SK-N-SH treated with all-trans-retinoic acid at 6 μM for 48 hours (cell line): ENCODE results near the gene PDLIM4.

Experiments
- ATAC-seq: fragments of 200-7000 bp; cut with Tn5 transposase; 3 replicates; pipeline ENCODE4 v1.9.1; 2020; ENCODE audit warnings: mild to moderate bottlenecking, moderate library complexity
- ARNTL ChIP-seq: fragments of 450-650 bp; formaldehyde crosslinking; IDR thresholded peaks from 2 replicates; pipeline ENCODE4 v1.5.0; 2020; ENCODE audit warnings: low read depth, mild to moderate bottlenecking, moderate library complexity, borderline replicate concordance
- ESRRG ChIP-seq: fragments of 250-450 bp; sonication (Bioruptor Pico); IDR thresholded peaks from 2 replicates; pipeline ENCODE4 v1.6.1; 2021; ENCODE audit warnings: mild to moderate bottlenecking
- GLIS3 ChIP-seq: fragments of 250-450 bp; sonication (Bioruptor Pico); IDR thresholded peaks from 2 replicates; pipeline ENCODE4 v1.5.0; 2020; ENCODE audit warnings: mild to moderate bottlenecking, moderate library complexity
- ISL1 ChIP-seq: fragments of 250-450 bp; sonication (Bioruptor Pico); IDR thresholded peaks from 2 replicates; pipeline ENCODE4 v2.1.2; 2022; ENCODE audit warnings: mild to moderate bottlenecking, moderate library complexity
- PPARA ChIP-seq: fragments of 250-450 bp; sonication (Bioruptor Pico); IDR thresholded peaks from 2 replicates; pipeline ENCODE4 v1.5.0; 2020; ENCODE audit warnings: mild to moderate bottlenecking, borderline replicate concordance
- RARB ChIP-seq: fragments of 250-450 bp; sonication (Bioruptor Pico); IDR thresholded peaks from 2 replicates; pipeline ENCODE4 v1.8.0; 2021; ENCODE audit warnings: mild to moderate bottlenecking, moderate library complexity
- SNAI2 ChIP-seq: fragments of 250-450 bp; sonication (Bioruptor Pico); IDR thresholded peaks from 2 replicates; pipeline ENCODE4 v1.5.0; 2020; ENCODE audit warnings: mild to moderate bottlenecking, moderate library complexity
- TCF4 ChIP-seq: fragments of 250-450 bp; sonication (Bioruptor Pico); IDR thresholded peaks from 2 replicates; pipeline ENCODE4 v1.8.0; 2021; ENCODE audit warnings: mild to moderate bottlenecking, moderate library complexity, borderline replicate concordance
- TOX ChIP-seq: fragments of 250-450 bp; sonication (Bioruptor Pico); IDR thresholded peaks from 2 replicates; pipeline ENCODE4 v1.8.0; 2021; ENCODE audit warnings: mild to moderate bottlenecking, moderate library complexity, borderline replicate concordance
- ZC3H10 ChIP-seq: fragments of 250-450 bp; sonication (Bioruptor Pico); IDR thresholded peaks from 2 replicates; pipeline ENCODE4 v1.5.1; 2021; ENCODE audit warnings: mild to moderate bottlenecking, moderate library complexity
- ZFP3 ChIP-seq: fragments of 250-450 bp; sonication (Bioruptor Pico); IDR thresholded peaks from 2 replicates; pipeline ENCODE4 v1.5.0; 2020; ENCODE audit warnings: mild to moderate bottlenecking, moderate library complexity
- ZFP30 ChIP-seq: fragments of 450-650 bp; formaldehyde crosslinking; IDR thresholded peaks from 2 replicates; pipeline ENCODE4 v1.5.0; 2022; ENCODE audit warnings: mild to moderate bottlenecking, moderate library complexity
- ZNF565 ChIP-seq: fragments of 450-650 bp; formaldehyde crosslinking; conservative IDR thresholded peaks from 2 replicates; pipeline ENCODE4 v1.5.0; 2020; ENCODE audit warnings: low read depth, mild to moderate bottlenecking, moderate library complexity
- ZNF70 ChIP-seq: fragments of 450-650 bp; formaldehyde crosslinking; IDR thresholded peaks from 2 replicates; pipeline ENCODE4 v1.5.0; 2020; ENCODE audit warnings: mild to moderate bottlenecking, moderate library complexity
- ZNF8 ChIP-seq: fragments of 450-650 bp; formaldehyde crosslinking; IDR thresholded peaks from 2 replicates; pipeline ENCODE4 v1.5.0; 2020; ENCODE audit warnings: mild to moderate bottlenecking, moderate library complexity
- TF ChIP-seq, protein P1 (sequence below): fragments of 250-450 bp; sonication (Bioruptor Pico); IDR thresholded peaks from 2 replicates; pipeline ENCODE4 v1.5.0; 2020; ENCODE audit warnings: mild to moderate bottlenecking, moderate library complexity
- TF ChIP-seq, protein P2 (sequence below): fragments of 250-450 bp; sonication (Bioruptor Pico); IDR thresholded peaks from 2 replicates; pipeline ENCODE4 v1.5.1; 2021; ENCODE audit warnings: mild to moderate bottlenecking, moderate library complexity
- TF ChIP-seq, protein P3 (sequence below): fragments of 250-450 bp; sonication (Bioruptor Pico); IDR thresholded peaks from 2 replicates; pipeline ENCODE4 v1.8.0; 2020; ENCODE audit warnings: mild to moderate bottlenecking, moderate library complexity, borderline replicate concordance

PDLIM4 gene

DNA sequence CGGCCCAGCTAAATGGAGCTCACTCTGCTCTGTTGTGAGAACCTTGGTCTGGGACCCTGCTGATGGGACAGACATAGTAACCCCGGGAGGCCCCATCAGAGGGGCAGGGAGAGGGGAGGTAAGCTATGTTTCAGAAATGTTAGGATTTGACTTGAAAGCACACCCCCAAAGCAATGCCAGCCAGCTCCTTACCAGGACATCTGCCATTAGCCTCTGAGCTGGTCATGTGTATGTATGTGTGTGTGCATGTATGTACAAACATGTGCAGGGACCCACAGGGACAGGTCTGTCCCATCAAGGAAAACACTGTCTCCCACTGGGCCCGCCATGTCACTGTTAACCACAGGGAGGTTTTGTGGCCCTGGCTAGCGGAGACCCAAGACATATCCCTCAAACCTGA lies 51.2 kb downstream of the PDLIM4 start:
- no peak for TF ChIP-seq ZFP30
- TF ChIP-seq ZNF565 (CRISPR knock-in tag) = no peak
- TF ChIP-seq, protein P1, sequence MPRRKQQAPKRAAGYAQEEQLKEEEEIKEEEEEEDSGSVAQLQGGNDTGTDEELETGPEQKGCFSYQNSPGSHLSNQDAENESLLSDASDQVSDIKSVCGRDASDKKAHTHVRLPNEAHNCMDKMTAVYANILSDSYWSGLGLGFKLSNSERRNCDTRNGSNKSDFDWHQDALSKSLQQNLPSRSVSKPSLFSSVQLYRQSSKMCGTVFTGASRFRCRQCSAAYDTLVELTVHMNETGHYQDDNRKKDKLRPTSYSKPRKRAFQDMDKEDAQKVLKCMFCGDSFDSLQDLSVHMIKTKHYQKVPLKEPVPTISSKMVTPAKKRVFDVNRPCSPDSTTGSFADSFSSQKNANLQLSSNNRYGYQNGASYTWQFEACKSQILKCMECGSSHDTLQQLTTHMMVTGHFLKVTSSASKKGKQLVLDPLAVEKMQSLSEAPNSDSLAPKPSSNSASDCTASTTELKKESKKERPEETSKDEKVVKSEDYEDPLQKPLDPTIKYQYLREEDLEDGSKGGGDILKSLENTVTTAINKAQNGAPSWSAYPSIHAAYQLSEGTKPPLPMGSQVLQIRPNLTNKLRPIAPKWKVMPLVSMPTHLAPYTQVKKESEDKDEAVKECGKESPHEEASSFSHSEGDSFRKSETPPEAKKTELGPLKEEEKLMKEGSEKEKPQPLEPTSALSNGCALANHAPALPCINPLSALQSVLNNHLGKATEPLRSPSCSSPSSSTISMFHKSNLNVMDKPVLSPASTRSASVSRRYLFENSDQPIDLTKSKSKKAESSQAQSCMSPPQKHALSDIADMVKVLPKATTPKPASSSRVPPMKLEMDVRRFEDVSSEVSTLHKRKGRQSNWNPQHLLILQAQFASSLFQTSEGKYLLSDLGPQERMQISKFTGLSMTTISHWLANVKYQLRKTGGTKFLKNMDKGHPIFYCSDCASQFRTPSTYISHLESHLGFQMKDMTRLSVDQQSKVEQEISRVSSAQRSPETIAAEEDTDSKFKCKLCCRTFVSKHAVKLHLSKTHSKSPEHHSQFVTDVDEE (CRISPR knock-in tag) = no peak
- no peak for TF ChIP-seq GLIS3 (CRISPR knock-in tag)
- TF ChIP-seq ISL1 (CRISPR knock-in tag) = no peak
- ATAC-seq = no peak

DNA sequence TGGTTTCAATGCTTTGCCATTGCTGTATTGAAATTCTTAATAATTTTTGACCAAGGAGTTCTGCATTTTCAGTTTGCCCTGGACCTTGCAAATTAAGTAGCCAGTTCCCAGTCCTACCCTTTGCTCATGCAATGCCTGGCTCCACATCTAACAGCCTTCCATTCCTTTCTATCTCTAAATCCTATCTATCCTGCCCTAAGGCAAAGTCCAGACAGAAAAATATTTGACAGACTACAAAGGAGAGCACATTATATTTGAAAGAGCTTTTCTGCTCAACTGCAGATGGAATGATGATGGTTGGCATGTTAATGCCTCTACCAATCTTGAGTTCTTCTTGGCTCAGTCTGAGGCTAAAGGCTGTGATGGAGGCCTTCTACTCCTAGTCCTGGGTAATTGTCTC lies 52.2 kb downstream of the PDLIM4 start:
- no peak for ATAC-seq
- TF ChIP-seq, protein P2, sequence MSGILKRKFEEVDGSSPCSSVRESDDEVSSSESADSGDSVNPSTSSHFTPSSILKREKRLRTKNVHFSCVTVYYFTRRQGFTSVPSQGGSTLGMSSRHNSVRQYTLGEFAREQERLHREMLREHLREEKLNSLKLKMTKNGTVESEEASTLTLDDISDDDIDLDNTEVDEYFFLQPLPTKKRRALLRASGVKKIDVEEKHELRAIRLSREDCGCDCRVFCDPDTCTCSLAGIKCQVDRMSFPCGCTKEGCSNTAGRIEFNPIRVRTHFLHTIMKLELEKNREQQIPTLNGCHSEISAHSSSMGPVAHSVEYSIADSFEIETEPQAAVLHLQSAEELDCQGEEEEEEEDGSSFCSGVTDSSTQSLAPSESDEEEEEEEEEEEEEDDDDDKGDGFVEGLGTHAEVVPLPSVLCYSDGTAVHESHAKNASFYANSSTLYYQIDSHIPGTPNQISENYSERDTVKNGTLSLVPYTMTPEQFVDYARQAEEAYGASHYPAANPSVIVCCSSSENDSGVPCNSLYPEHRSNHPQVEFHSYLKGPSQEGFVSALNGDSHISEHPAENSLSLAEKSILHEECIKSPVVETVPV = no peak
- no peak for TF ChIP-seq ZNF70
- no peak for TF ChIP-seq SNAI2 (CRISPR knock-in tag)
- TF ChIP-seq PPARA = no peak
- no peak for TF ChIP-seq ISL1 (CRISPR knock-in tag)
- no peak for TF ChIP-seq ZFP30

DNA sequence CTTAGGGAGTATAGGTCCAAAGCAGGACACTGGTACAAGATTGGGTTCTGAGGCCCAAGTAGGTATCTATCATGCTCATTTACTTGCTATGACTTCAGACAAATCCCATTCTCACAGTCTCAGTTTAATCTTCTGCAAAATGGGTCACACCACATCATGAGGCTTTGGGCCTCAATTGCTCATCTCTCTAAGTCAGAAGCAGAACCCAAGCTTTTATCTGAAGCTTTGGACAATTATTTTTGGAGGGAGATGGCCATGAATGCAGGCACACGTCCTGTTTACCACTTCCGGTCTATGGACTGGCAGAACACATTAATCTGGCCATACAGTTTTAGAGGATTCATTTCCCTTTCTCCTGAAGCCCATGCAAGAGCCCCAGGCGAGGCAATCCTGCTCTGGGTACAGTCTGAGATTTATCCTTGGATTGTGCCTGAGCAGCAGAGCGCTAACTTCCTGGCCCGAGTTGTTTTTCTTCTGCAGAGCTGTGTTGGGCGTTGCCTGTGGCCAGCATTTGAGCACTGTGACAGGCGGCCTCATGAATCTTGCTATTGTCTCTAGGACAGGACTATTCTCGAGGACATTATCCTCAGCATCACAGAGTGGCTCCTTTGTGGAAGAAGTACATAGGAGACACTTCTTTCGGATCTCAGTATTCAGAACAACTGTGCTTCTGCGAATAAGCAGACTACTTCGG lies 52.8 kb downstream of the PDLIM4 start:
- no peak for ATAC-seq
- TF ChIP-seq, protein P3, sequence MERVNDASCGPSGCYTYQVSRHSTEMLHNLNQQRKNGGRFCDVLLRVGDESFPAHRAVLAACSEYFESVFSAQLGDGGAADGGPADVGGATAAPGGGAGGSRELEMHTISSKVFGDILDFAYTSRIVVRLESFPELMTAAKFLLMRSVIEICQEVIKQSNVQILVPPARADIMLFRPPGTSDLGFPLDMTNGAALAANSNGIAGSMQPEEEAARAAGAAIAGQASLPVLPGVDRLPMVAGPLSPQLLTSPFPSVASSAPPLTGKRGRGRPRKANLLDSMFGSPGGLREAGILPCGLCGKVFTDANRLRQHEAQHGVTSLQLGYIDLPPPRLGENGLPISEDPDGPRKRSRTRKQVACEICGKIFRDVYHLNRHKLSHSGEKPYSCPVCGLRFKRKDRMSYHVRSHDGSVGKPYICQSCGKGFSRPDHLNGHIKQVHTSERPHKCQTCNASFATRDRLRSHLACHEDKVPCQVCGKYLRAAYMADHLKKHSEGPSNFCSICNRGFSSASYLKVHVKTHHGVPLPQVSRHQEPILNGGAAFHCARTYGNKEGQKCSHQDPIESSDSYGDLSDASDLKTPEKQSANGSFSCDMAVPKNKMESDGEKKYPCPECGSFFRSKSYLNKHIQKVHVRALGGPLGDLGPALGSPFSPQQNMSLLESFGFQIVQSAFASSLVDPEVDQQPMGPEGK (CRISPR knock-in tag) = no peak
- TF ChIP-seq ARNTL (CRISPR knock-in tag) (no peak), ZNF565 (CRISPR knock-in tag) (no peak), ZC3H10 (CRISPR knock-in tag) (no peak)
- TF ChIP-seq, protein P1 (CRISPR knock-in tag) = no peak

DNA sequence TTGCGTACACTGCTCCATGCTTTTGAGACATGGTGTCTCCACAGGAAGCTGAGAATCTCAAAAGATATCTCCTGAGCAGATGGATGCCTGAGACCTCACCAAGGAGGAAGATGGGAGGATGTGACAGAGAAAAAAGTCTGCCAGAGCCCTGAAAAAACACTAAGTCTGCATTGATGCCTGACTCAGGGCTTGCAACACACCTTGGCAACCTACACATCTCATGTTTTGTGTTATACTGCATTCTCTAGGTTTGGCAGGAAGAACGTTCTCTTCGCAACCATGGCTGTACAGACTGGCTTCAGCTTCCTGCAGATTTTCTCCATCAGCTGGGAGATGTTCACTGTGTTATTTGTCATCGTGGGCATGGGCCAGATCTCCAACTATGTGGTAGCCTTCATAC lies 55.9 kb downstream of the PDLIM4 start:
- TF ChIP-seq ESRRG (no peak), TOX (CRISPR knock-in tag) (no peak), TCF4 (no peak), ZNF8 (CRISPR knock-in tag) (no peak), ZFP3 (CRISPR knock-in tag) (no peak), ZC3H10 (CRISPR knock-in tag) (no peak), ISL1 (CRISPR knock-in tag) (no peak), RARB (CRISPR knock-in tag) (no peak)
- TF ChIP-seq, protein P1 (CRISPR knock-in tag) = no peak
- TF ChIP-seq, all 23 proteins: peak for 0

More for the DNA sequence above, 55.9 kb downstream of the PDLIM4 start:
- ATAC-seq = no peak
